PC-9 (cell line): ENCODE data around the gene MS4A4A. TPM values are rescaled to one million over a fixed set of nuclear protein-coding genes. Genes with fewer than 3 reads are reported as not detected.
"Not testable (repeated sequence)": the region's sequence is repeated elsewhere in the genome, so short reads cannot be mapped to it uniquely, and the experiment has no call there.

Experiments used
- BruUV-seq: library from RNA; stranded (reverse); fragments of 400-500 nt; replicated peaks from 2 replicates; lab custom pipeline; 2021; lab: Mats Ljungman, UMichigan
- CTCF ChIA-PET: fragments of 300-600 bp; sonication (Branson Sonifier 250); formaldehyde crosslinking; loops from one replicate; lab custom pipeline; 2022; ENCODE audit warnings: antibody characterized with exemption; lab: Charles Lee
- POLR2A ChIA-PET: fragments of 300-600 bp; sonication (Branson Sonifier 250); formaldehyde crosslinking; loops from one replicate; lab custom pipeline; 2022; ENCODE audit warnings: antibody characterized with exemption; ENCODE audit not compliant: unreplicated experiment; lab: Charles Lee
- DNase-seq, 2 experiments: peaks; one replicate each; pipeline versions ENCODE4 v3.0.0 to v3.0.0-alpha.2; 2015 to 2022; ENCODE audit warnings: mixed read lengths in 1 of 2
- H2AFZ ChIP-seq: fragments of 200-600 bp; sonication (generic); 2 replicates; pipeline ENCODE4 v1.8.1; 2017; ENCODE audit warnings: antibody characterized with exemption
- H3F3A ChIP-seq: fragments of 200-600 bp; sonication (generic); 2 replicates; pipeline ENCODE4 v1.8.1; 2017; ENCODE audit warnings: antibody characterized with exemption, mild to moderate bottlenecking, low read depth; ENCODE audit not compliant: insufficient read depth
- H3K27ac ChIP-seq: fragments of 200-600 bp; sonication (generic); 2 replicates; pipeline ENCODE4 v1.6.1; 2016; ENCODE audit warnings: mixed run types
- H3K27me3 ChIP-seq: fragments of 200-600 bp; sonication (generic); 2 replicates; pipeline ENCODE4 v1.6.1; 2016; ENCODE audit warnings: low read depth, mixed run types; ENCODE audit not compliant: insufficient read depth
- H3K36me3 ChIP-seq: fragments of 200-600 bp; sonication (generic); 2 replicates; pipeline ENCODE4 v1.6.1; 2016; ENCODE audit warnings: low read depth, mixed run types
- H3K4me1 ChIP-seq: fragments of 200-600 bp; sonication (generic); replicated peaks from 2 replicates; pipeline ENCODE4 v1.6.1; 2016; ENCODE audit warnings: mixed run types; ENCODE audit not compliant: insufficient read depth
- H3K4me2 ChIP-seq: fragments of 200-600 bp; sonication (generic); 2 replicates; pipeline ENCODE4 v1.6.1; 2017; ENCODE audit warnings: mixed run types
- H3K4me3 ChIP-seq: fragments of 200-600 bp; sonication (generic); 2 replicates; pipeline ENCODE4 v1.6.1; 2016; ENCODE audit warnings: mixed run types
- H3K79me2 ChIP-seq: fragments of 200-600 bp; sonication (generic); 2 replicates; pipeline ENCODE4 v1.6.1; 2017; ENCODE audit warnings: low read depth, mixed run types
- H3K9me2 ChIP-seq: fragments of 200-600 bp; sonication (generic); 2 replicates; pipeline ENCODE4 v1.8.1; 2017; ENCODE audit warnings: mild to moderate bottlenecking; ENCODE audit not compliant: insufficient read depth
- H3K9me3 ChIP-seq: fragments of 200-600 bp; sonication (generic); 2 replicates; pipeline ENCODE4 v1.8.1; 2016; ENCODE audit warnings: low read depth; ENCODE audit not compliant: insufficient read depth
- H4K20me1 ChIP-seq: fragments of 200-600 bp; sonication (generic); 2 replicates; pipeline ENCODE4 v1.8.1; 2017; ENCODE audit not compliant: insufficient read depth
- CTCF ChIP-seq: fragments of 200-600 bp; sonication (generic); conservative IDR thresholded peaks from 2 replicates; pipeline ENCODE4 v1.6.1; 2017; ENCODE audit warnings: mixed run types, antibody characterized with exemption, mild to moderate bottlenecking, moderate library complexity
- EZH2 ChIP-seq: fragments of 200-600 bp; sonication (generic); IDR thresholded peaks from 2 replicates; pipeline ENCODE4 v1.8.0; 2017; ENCODE audit warnings: antibody characterized with exemption, low read depth
- intact Hi-C: fragments of 100-400 bp; cut with micrococcal nuclease; formaldehyde crosslinking; loops from one replicate; pipeline ENCODE4 v1.10.0; 2022; ENCODE audit not compliant: unreplicated experiment
- total RNA-seq: library from RNA; stranded (reverse); gene quantifications from 2 replicates; pipeline ENCODE4 v1.2.3, GENCODE V29; 2021

The MS4A4A gene
- total RNA-seq, 1 experiment from 2014 or later = not detected

GRCh38 chr11:60282286-60282685 is 1.8 kb downstream of the MS4A4A start:
- H3K27me3 ChIP-seq = no peaks in the 10 kb centered on the region
- no peaks in the 10 kb centered on the region for H3K36me3 ChIP-seq
- H3K4me3 ChIP-seq = no peak overlapping the region
- H3F3A ChIP-seq = no peaks in the 10 kb centered on the region
- ChIA-PET CTCF (no interaction called here), POLR2A (no interaction called here)
- H2AFZ ChIP-seq = no peak overlapping the region
- intact Hi-C loops = no loop called here
- H3K9me2 ChIP-seq = no peaks in the 10 kb centered on the region
- no peaks in the 10 kb centered on the region for H3K4me1 ChIP-seq
- no peak overlapping the region for H3K4me2 ChIP-seq
- no peak for DNase-seq
- no peaks in the 10 kb centered on the region for H4K20me1 ChIP-seq
- no peaks in the 10 kb centered on the region for H3K79me2 ChIP-seq
- BruUV-seq = no TSS peak
- no peaks in the 10 kb centered on the region for H3K9me3 ChIP-seq
- TF ChIP-seq EZH2 (no peak), CTCF (no peak)
- no peak overlapping the region for H3K27ac ChIP-seq

GRCh38 chr11:60285411-60286126 is 5.1 kb downstream of the MS4A4A start:
- H3K27ac ChIP-seq, H3K36me3 ChIP-seq, H3K4me3 ChIP-seq, H3K4me2 ChIP-seq, H3K9me3 ChIP-seq, DNase-seq, H2AFZ ChIP-seq, CTCF ChIA-PET, H3F3A ChIP-seq, BruUV-seq, H3K4me1 ChIP-seq, POLR2A ChIA-PET, H3K27me3 ChIP-seq, H3K79me2 ChIP-seq, H4K20me1 ChIP-seq, H3K9me2 ChIP-seq, intact Hi-C loops: not testable (repeated sequence)

- no peaks in the 10 kb centered on the region for H3K36me3 ChIP-seq
These were observed 8.1 kb downstream of the MS4A4A start for GRCh38 chr11:60288531-60288930.

More at GRCh38 chr11:60288531-60288930, 8.1 kb downstream of the MS4A4A start:
- H3K27ac ChIP-seq = no peak overlapping the region
- no peak overlapping the region for H3K4me2 ChIP-seq
- H2AFZ ChIP-seq = no peak overlapping the region
- POLR2A ChIA-PET = no interaction called here
- no TSS peak for BruUV-seq
- H3K27me3 ChIP-seq = no peaks in the 10 kb centered on the region
- H3K9me3 ChIP-seq = no peaks in the 10 kb centered on the region
- no peaks in the 10 kb centered on the region for H3K79me2 ChIP-seq
- no peaks in the 10 kb centered on the region for H4K20me1 ChIP-seq
- CTCF ChIA-PET = no interaction called here
- DNase-seq = no peak
- H3K4me1 ChIP-seq = no peaks in the 10 kb centered on the region
- TF ChIP-seq EZH2 (no peak), CTCF (no peak)
- H3K9me2 ChIP-seq = no peaks in the 10 kb centered on the region
- H3F3A ChIP-seq = no peaks in the 10 kb centered on the region
- intact Hi-C loops = no loop called here
- H3K4me3 ChIP-seq = no peak overlapping the region
